T-helper 2 cell treated with Interferon-gamma antibody and Interleukin-4, amounts not matched to agents 100 ng/mL and 5 ng/mL, for 36 hours (primary cell): ENCODE measurements around the gene CST11. TPM values are rescaled to one million over a fixed set of nuclear protein-coding genes. Genes with fewer than 3 reads are reported as not detected.

Source experiments
- intact Hi-C: fragments of 100-400 bp; cut with micrococcal nuclease; formaldehyde crosslinking; loops from one replicate; pipeline ENCODE4 v1.15.1; 2023
- total RNA-seq: library from RNA; stranded (reverse); gene quantifications from 2 replicates; pipeline ENCODE4 v1.2.3, GENCODE V29; 2022

The CST11 gene
- total RNA-seq, 1 donor from 2014 or later, result not detected

- intact Hi-C loops, result no loop called here
Observed at GRCh38 chr20:23454816-23455215, 2.1 kb upstream of the CST11 start.

GRCh38 chr20:23453549-23454543 is 1.2 kb upstream of the CST11 start:
- intact Hi-C loops, result no loop called here

GRCh38 chr20:23451956-23452487 is 654 bp downstream of the CST11 start:
- intact Hi-C loops, result no loop called here

GRCh38 chr20:23450877-23451276 is 1.8 kb downstream of the CST11 start:
- intact Hi-C loops, result no loop called here

GRCh38 chr20:23449421-23449820 is 3.3 kb downstream of the CST11 start:
- intact Hi-C loops, result no loop called here

- intact Hi-C loops, result no loop called here
Observed at GRCh38 chr20:23448167-23448566, 4.5 kb downstream of the CST11 start.

GRCh38 chr20:23446505-23446904 is 6.2 kb downstream of the CST11 start:
- intact Hi-C loops, result no loop called here

GRCh38 chr20:23445596-23446217 is 7.0 kb downstream of the CST11 start:
- intact Hi-C loops, result no loop called here

GRCh38 chr20:23444859-23445258 is 7.8 kb downstream of the CST11 start:
- intact Hi-C loops, result no loop called here

GRCh38 chr20:23442436-23442835 is 10.2 kb downstream of the CST11 start:
- intact Hi-C loops, result no loop called here

- intact Hi-C loops, result loop anchor here (1.0 kb wide), 1 partner anchor 164 kb away; no protein-coding TSS in a partner anchor
Observed at GRCh38 chr20:23441850-23442313, 10.8 kb downstream of the CST11 start.

- intact Hi-C loops, result no loop called here
Observed at GRCh38 chr20:23440004-23440403, 12.7 kb downstream of the CST11 start.

GRCh38 chr20:23438661-23439060 is 14.0 kb downstream of the CST11 start:
- intact Hi-C loops, result no loop called here

GRCh38 chr20:23437126-23437899 is 15.4 kb downstream of the CST11 start:
- intact Hi-C loops, result no loop called here

GRCh38 chr20:23436681-23437080 is 16.0 kb downstream of the CST11 start:
- intact Hi-C loops, result no loop called here

- intact Hi-C loops, result no loop called here
Observed at GRCh38 chr20:23435626-23436539, 16.8 kb downstream of the CST11 start.

GRCh38 chr20:23434521-23435313 is 18.0 kb downstream of the CST11 start:
- intact Hi-C loops, result no loop called here

GRCh38 chr20:23433628-23434027 is 19.0 kb downstream of the CST11 start:
- intact Hi-C loops, result no loop called here

- intact Hi-C loops, result no loop called here
Observed at GRCh38 chr20:23425129-23425528, 27.5 kb downstream of the CST11 start.
